Endothelial cell of hepatic sinusoid (primary cell): ENCODE data around the gene SLC4A7.
"Not testable (repeated sequence)": the region's sequence is repeated elsewhere in the genome, so short reads cannot be mapped to it uniquely, and the experiment has no call there.

Experiments used
- in situ Hi-C: cut with HindIII; loops from 2 replicates; pipeline ENCODE4 v1.10.0; 2017; ENCODE audit warnings: low sequenced_read_pairs

The SLC4A7 gene

DNA sequence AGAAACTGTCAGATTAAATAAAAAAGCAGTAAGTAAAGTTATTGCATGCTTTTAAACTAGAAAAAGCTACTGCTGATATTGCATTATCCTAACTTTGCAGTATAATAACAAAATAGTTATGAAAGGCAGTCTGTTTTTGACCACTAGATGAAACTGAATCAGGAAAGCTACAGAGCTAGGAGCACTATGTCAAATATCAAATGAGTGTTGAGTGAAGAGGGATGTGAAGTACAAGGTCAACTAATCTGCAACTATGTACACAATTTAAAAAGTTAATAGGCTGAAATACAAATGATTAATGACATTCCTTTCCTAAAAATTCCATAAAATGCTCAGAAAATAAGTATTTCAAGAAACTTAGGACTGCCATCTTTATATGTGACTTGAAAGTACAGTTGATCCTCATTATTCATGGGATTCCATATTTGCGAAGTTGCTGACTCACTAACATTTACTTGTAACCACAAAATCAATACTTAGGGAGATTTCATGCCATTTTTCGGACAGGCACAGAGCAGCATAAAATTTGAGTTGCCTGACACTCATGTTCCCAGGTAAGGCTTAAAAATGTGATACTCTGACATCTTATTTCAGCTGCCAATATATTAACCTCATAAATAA is 34.5 kb downstream of the SLC4A7 start:
- in situ Hi-C loops, result loop anchor here (5.0 kb wide), 1 partner anchor 53 kb away; no protein-coding TSS in a partner anchor

- in situ Hi-C loops, result not testable (repeated sequence)
These were observed 41.2 kb downstream of the SLC4A7 start for GRCh38 chr3:27442995-27443394.

DNA sequence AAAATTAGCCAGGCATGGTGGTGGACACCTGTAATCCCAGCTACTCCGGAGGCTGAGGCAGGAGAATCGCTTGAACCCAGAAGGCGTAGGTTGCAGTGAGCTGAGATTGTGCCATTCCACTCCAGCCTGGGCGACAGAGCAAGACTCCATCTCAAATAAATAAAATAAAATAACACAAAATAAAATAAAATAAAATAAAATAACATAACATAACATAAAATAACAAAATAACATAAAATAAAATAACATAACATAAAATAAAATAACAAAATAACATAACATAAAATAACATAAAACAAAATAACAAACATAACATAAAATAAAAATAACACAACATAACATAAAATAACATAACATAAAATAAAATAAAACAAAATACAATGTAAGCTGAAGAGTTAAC is 45.8 kb downstream of the SLC4A7 start:
- in situ Hi-C loops, result not testable (repeated sequence)

GRCh38 chr3:27431116-27431515 is 53.1 kb downstream of the SLC4A7 start:
- in situ Hi-C loops, result no loop called here

DNA sequence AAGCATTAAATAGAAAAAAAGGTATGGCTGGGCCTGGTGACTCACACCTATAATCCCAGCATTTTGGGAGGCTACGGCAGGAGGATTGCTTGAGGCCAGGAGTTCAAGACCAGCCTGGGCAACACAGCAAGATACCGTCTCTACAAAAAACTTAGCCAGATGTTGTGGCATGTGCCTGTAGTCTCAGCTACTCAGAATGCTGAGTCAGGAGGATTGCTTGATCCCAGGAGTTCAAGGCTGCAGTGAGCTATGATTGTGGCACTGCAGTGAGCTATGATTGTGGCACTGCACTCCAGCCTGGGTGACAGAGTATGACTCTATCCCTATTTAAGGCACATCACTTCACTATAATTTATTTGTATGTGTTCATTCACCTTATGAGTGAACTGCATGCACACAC is 54.3 kb downstream of the SLC4A7 start:
- in situ Hi-C loops, result no loop called here

DNA sequence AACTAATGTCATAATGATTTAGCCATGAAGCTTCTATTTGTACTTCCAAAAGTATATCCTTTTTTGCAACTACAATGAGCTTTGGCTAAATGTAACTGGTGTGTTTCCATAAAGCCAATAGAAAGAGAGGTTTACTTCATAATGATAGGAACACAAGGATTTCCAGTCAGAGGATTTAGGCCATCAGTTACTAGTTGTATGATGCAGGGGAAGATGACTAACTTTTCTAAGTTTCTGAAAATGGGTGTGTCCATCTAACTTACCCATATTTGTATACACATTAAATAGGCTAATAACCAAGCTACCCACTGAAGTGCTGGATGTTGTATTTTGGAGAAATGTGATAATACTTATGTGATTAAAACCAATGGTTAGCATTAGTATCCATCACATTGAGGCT is 55.7 kb downstream of the SLC4A7 start:
- in situ Hi-C loops, result no loop called here

DNA sequence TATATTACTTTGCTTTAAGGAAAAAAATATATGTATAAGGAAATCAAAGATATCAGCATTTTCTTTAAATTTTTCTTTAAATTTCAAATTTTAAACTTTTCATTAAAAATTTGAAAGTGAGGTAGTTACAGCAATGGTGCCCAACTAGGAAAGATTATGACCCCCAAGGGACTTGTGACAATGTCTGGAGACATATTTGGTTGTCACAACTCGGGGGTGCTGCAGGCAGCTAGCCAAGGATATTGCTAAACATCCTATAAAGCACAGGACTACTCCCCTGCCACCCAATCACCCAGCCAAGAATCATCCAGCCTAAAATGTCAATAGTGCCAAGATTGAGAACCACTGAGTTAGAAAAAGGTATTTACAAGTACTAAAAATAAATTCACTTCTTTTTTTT is 57.3 kb downstream of the SLC4A7 start:
- in situ Hi-C loops, result no loop called here

DNA sequence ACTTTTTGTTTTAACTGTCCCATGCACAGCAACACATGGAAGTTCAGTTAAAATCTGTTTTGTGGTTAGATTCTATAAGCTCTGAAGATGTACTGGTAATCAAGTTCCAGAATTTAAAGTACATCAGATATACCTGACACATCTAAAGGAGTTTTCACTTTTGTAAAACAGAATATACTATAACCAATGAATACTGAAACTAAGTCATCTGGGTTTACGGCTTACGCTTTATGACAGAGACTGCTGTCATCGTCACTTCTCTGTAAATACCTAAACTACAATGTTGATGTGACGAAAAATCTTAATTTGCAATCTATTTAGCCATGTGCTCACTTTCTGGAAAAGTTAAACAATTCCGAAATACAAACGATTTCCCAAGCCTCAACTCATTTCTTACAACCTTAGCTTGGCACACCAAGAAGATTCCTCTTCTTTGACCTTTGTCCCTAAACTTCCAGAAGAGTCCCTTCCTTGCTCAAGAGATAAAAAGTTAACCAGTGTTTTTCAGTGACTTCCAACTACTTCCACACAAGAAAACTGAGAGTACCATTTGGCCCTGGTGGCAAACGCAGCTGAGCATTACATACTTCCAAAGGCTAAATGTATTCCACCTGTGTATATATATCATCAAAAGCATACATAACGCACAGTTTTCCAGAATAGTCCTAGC is 58.2 kb downstream of the SLC4A7 start:
- in situ Hi-C loops, result no loop called here

GRCh38 chr3:27424812-27425521 is 59.2 kb downstream of the SLC4A7 start:
- in situ Hi-C loops, result not testable (repeated sequence)

DNA sequence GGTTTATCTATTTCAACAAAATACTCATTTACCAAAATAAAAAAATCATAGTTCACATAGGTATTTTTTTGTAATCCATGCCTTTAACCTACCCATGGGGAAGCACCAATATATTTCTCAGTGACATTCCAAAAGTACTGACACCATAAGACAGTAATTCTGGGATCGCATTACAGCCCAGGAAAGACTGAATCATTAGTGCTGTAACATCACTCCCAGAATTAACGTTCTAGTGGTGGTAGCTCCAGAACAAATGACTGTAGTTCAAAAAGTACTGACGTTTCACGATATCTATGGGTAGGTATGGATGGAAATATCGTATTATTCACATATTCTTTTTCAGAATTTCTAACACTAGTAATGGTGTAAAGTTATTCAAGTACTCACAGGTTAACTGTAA is 60.7 kb downstream of the SLC4A7 start:
- in situ Hi-C loops, result no loop called here

DNA sequence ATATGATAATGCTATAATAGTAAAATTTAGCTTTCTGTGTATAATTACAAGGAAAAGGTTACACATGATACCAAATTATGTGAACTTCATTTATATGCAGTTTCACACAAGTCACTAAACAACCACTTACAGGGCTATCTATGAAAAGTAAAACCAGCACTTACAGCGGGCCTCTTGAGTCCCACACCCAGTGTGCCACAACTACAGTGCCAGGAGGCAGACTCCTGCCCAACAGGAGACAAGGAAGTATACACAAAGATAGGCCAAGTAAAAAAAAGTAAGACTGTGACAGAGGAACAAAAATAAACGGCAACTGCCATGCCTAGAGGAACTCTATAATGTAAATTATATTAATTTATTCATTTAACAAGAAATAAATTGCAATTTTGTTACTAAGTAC is 61.6 kb downstream of the SLC4A7 start:
- in situ Hi-C loops, result no loop called here

DNA sequence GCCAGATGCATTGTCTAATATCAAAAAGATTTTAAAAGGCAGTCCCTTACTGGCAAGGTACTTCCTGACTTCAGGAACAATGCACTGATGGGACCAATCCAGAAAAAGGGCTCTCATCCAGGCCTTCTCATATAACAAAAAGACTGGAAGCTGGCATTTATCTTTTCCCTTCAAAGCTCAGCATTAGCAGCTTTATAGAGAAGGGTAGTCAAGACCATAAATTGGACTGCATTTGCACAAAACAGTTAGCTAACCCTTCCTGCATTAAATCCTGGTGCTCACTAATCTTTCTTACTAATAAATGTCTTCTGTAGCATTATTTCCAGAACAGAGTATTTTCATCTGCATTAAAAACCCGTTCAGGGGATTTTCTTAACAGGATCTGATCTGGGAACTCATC is 69.0 kb downstream of the SLC4A7 start:
- in situ Hi-C loops, result no loop called here

DNA sequence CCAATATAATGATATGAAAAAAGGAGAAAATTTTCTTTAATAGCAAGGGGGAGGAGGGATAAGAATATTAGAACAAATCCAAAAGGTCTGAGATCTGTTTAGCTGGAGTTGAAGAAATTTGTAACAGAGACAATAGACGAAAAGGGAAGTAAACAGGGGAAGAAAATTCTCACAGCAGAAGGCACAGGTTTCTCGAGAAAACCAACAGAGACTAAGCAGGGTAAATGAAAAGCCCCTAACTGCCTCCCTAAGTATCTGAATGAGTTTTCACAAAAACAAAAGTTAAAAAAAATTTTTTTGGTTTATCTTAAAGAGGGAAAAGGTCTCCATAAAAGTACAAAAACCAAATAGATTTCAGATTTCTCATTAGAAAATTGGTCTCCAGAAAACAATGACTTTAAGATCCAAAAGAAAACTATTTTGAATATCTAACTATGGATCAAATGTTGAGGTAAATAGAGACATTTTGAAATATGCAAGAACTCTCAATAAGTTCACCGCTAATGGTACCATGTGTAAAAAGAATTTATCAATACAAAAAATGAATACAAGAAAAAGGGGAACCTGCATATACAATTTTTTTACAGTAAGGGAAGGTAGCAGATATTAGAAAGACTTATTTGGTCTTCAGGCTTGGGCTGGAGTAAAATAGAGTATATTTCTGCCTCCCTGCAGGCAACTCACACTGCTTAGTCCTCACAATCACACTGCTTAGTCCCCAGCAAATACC is 91.1 kb downstream of the SLC4A7 start:
- in situ Hi-C loops, result no loop called here

GRCh38 chr3:27392414-27392813 is 91.8 kb downstream of the SLC4A7 start:
- in situ Hi-C loops, result not testable (repeated sequence)

DNA sequence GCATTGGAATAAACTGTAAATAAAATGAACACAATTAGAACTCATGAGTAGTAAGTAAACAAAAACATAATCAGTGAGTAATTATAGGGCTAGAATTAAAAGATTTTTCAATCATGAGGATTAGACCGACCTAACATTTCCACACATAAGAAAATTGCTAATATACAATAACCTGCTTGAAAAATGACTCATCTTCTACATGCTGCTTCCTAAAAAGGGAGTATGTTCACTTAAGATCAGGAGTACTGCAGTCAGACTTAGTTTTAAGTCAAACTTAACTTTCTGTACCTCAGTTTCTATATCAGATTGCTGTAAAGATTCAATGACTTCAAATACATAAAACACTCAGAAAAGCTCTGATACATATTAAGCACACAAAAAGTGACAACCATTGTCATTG is 92.4 kb downstream of the SLC4A7 start:
- in situ Hi-C loops, result no loop called here

GRCh38 chr3:27387625-27388024 is 96.6 kb downstream of the SLC4A7 start:
- in situ Hi-C loops, result no loop called here

- in situ Hi-C loops, result no loop called here
These were observed 98.7 kb downstream of the SLC4A7 start for GRCh38 chr3:27385504-27385903.

GRCh38 chr3:27384191-27384590 is 100.0 kb downstream of the SLC4A7 start:
- in situ Hi-C loops, result no loop called here

DNA sequence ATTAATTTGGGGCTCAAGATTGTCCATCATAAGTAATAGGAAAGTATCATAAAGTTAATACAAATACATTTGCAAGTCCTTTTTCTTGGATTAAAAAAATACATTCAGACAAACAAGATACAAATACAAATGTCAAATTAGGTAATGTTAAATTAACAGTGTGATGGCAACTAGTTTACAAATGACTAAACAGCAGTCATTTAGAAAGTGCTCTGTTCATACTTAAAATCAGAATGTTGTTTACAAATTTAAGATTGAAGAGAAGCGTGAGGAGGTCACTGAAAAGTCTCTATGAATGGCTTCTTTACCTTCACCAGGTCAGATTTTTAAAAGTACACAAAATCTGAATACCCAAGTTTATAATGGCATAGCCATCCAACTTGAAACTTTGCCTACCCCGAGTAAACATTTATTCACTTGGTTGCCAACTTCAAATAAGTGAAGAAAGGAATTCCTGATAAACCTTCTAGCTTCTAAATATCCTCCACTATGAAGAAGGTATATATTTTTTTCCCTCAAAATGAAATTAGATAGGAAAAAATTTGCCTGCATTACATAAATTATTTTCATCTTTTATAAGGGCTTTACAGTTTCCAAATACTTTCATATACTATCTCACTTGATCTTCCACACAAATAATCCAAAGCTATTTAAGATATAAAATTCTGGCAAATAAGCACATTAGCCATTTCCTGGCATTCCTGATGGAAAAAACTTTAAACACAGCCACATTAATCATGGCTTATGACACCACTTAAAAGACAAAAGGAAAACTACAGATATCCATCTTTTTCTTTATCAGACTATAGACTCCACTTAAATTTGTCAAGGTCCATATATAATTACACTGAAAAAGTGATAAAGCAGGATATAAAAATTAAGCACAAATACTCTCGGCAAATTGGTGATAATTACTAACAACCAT is 103.5 kb downstream of the SLC4A7 start:
- in situ Hi-C loops, result no loop called here

DNA sequence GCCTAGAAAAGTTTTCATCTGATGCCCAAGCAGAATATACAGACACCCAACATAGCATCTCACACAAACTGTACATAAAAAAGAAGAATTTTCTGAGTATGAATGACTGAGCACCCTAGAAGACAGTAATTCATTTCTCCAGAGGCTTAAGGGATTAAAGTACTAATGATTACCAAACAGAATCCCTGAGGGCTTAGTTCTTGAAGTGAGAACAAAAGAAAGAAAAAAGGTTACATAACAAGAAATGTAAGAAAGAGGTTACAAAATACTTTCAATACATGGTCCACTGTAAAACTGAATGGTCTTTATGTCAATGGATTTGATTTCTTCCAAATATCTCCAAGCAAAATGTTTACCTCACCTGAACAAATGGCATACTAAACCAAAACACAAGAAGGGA is 105.9 kb downstream of the SLC4A7 start:
- in situ Hi-C loops, result no loop called here
